Measurements from ENCODE around the gene PPFIA1.

GRCh38 chr11:70415191-70415590 lies 144.7 kb downstream of the PPFIA1 start:
- TF ChIP-seq CTCF (IDR thresholded peaks at IDR 0.05), result no peak
- TF ChIP-seq POLR2A (IDR thresholded peaks at IDR 0.05), result no peak

Data from right lobe of liver (tissue), 4 donors.